Mucosa of gallbladder (tissue), 1 donor: ENCODE data around the gene TNN. TPM values are rescaled to one million over a fixed set of nuclear protein-coding genes. Genes with fewer than 3 reads are reported as not detected.
"Not testable (repeated sequence)": the region's sequence is repeated elsewhere in the genome, so short reads cannot be mapped to it uniquely, and the experiment has no call there.

Source experiments
- DNase-seq: peaks from one replicate; pipeline ENCODE4 v3.0.0-alpha.2; 2020; ENCODE audit warnings: low spot score
- total RNA-seq: library from RNA; stranded (reverse); gene quantifications from one replicate; pipeline ENCODE4 v1.2.1, GENCODE V29; 2021
- donor health status: DM: no; HTN: no; CAD: no.

TNN gene
- total RNA-seq, 1 donor from 2014 or later, result 3.6 TPM

GRCh38 chr1:175070818-175071217 is 3.2 kb downstream of the TNN start:
- no peak for DNase-seq

- DNase-seq, result no peak
Observed at GRCh38 chr1:175071276-175071943, 3.8 kb downstream of the TNN start.

DNA sequence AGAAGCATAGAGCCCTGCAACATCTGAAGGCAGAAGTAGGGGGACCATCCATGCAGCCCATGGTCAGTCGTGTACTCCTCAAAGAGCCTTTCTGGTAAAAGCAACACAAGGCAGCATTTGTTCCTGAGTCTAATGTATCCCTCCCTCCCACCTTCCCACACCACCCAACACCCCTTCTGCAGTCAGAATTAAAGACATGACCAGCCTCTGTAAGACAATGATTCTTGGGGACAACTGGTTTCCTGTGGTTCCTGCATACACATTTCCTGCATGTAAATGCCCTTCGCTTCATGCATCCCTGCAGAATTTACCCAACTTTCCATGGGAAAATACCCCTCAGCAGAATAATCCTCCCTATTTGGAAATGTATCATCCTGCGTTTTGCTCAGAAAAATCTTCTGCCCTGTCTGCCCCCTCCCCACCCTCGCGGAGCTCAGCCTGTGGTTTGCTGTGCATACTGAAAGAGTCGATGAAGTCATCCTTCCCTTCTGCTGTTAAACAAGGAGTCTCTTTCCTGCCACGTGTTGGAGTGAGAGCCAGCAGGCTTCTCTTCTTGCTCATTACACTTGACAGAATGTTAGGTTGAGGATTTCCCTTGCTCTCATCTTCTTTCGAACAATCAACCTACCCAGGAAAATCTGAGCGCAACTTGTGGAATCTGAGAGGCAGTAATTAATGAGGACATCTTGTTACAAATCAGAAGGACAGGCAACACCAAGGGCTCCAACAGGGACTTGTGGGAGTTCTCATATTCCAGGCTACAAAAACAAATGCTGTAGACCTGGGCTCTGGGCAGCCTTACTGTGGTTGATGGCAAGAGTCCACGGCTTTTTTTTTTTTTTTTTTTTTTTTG is 4.7 kb downstream of the TNN start:
- DNase-seq, result peak; percentile 40

- peak; percentile 21 for DNase-seq
Observed at GRCh38 chr1:175073061-175073460, 5.4 kb downstream of the TNN start.

- no peak for DNase-seq
Observed at GRCh38 chr1:175073633-175074032, 6.0 kb downstream of the TNN start.

- no peak for DNase-seq
Observed at GRCh38 chr1:175075572-175076568, 8.2 kb downstream of the TNN start.

GRCh38 chr1:175077356-175078030 is 9.9 kb downstream of the TNN start:
- no peak for DNase-seq

DNA sequence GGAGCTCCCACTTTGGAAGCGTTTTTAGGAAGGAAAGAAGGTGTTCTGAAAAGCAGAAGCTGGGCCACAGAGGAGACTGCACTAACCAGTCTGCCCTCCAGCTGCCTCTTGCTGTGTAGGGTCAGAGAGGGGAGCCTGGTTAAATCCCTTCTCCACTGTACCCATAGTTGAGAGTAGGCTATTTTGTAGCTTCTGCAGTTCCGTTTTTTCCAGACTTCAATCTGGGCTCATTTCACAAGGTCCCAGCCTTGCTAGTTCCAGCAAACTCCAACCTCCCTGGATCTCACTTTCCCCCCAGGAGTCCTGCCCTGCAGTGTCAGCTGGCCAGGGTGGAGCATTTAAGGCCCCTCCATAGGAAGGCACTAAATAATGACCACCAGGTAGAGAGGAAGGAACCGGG is 11.0 kb downstream of the TNN start:
- DNase-seq, result no peak

DNA sequence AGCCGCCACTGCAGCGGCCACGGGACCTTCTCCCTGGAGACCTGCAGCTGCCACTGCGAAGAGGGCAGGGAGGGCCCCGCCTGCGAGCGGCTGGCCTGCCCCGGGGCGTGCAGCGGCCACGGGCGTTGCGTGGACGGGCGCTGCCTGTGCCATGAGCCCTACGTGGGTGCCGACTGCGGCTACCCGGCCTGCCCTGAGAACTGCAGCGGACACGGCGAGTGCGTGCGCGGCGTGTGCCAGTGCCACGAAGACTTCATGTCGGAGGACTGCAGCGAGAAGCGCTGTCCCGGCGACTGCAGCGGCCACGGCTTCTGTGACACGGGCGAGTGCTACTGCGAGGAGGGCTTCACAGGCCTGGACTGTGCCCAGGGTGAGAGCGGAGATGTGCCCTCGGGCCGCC is 11.7 kb downstream of the TNN start:
- no peak for DNase-seq

- no peak for DNase-seq
Observed at GRCh38 chr1:175080030-175080429, 12.4 kb downstream of the TNN start.

- DNase-seq, result no peak
Observed at GRCh38 chr1:175081983-175082382, 14.3 kb downstream of the TNN start.

GRCh38 chr1:175088525-175088951 is 20.9 kb downstream of the TNN start:
- DNase-seq, result no peak

DNA sequence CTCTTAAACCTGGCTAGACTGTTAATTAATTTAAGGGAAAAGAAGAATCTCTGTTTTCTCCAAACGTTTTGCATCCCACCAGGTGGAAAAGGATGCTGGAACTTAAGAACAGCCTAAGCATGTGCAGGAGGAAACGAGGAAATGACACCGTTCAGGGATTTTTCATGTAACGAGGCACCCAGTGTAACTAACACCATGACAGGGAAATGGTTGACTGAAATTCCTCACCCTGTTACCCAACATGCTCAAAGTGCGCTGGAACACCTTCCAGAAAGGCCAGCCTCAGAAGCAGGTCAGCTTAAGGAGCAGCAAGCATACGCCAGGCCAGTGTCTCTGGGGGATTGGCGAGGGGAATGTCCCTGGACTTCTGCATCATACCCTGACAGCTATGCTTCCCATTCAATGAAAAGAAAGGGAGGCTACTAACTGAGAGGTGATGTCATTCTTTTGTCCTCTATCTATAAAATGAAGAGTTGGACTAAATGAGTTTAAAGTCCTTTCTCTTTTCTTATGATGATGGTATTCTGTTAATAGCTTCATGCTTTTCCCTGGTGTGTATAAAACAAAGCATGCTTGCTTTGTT is 21.6 kb downstream of the TNN start:
- no peak for DNase-seq

- no peak for DNase-seq
Observed at GRCh38 chr1:175090780-175091179, 23.1 kb downstream of the TNN start.

GRCh38 chr1:175094626-175095025 is 27.0 kb downstream of the TNN start:
- no peak for DNase-seq

DNA sequence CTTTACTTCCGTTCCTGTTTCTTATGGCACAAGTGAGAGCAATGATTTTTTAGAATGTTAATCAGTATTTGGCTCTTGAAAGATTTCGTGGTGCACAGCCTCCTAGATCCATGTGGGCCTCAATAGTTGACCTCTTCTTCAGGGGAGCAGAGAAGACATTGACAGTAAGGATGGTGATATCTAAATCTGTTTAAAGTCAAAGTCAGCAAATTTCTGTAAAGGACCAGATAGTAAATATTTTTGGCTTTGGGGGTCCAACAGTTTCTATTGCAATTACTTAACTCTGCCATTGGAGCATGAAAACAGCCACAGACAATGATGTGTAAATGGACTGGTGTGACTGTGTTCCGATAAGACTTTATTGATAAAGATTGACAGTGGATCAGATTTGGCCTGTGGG is 27.4 kb downstream of the TNN start:
- no peak for DNase-seq

GRCh38 chr1:175095978-175096607 is 28.5 kb downstream of the TNN start:
- DNase-seq, result peak; percentile 32

DNA sequence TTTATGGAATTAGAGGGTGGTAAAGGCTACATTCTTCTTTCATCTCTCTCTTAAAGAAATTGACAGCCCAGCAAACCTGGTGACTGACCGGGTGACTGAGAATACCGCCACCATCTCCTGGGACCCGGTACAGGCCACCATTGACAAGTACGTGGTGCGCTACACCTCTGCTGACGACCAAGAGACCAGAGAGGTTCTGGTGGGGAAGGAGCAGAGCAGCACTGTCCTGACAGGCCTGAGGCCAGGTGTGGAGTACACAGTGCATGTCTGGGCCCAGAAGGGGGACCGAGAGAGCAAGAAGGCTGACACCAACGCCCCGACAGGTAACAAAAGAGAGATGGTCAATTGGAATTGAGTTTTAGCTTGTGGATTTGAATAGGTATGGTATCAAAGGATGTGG is 29.7 kb downstream of the TNN start:
- DNase-seq, result no peak

- no peak for DNase-seq
Observed at GRCh38 chr1:175099916-175100315, 32.3 kb downstream of the TNN start.

GRCh38 chr1:175102166-175102565 is 34.5 kb downstream of the TNN start:
- DNase-seq, result not testable (repeated sequence)

GRCh38 chr1:175106536-175106935 is 38.9 kb downstream of the TNN start:
- DNase-seq, result not testable (repeated sequence)
